CD14-positive monocyte (primary cell): ENCODE results near the gene TCAIM. TPM values are rescaled to one million over a fixed set of nuclear protein-coding genes. Genes with fewer than 3 reads are reported as not detected.

ENCODE experiments used
- DNase-seq, 3 donors: peaks; one replicate each; pipeline ENCODE4 v3.0.0-alpha.2; 2011 to 2022
- H2AFZ ChIP-seq: 2 replicates; pipeline ENCODE4 v1.6.0; 2012; ENCODE audit warnings: mild to moderate bottlenecking, low read depth, low read length, inconsistent platforms; ENCODE audit not compliant: insufficient read depth, poor library complexity, severe bottlenecking
- H3K27ac ChIP-seq, 2 donors: 1 replicate in 1 of 2; 2 replicates in 1 of 2; pipeline ENCODE4 v1.5.1; 2012 to 2013; ENCODE audit warnings: low read length in 2 of 2, control low read depth in 1 of 2, inconsistent platforms in 1 of 2, low read depth in 1 of 2, mild to moderate bottlenecking in 1 of 2
- H3K27me3 ChIP-seq, 2 donors: one replicate each; pipeline versions ENCODE4 v1.6.0 to v1.6.1; 2011 to 2013; ENCODE audit warnings: low read length in 2 of 2; ENCODE audit not compliant: control insufficient read depth in 2 of 2, insufficient read depth in 2 of 2
- H3K36me3 ChIP-seq, 2 donors: replicated peaks in 1 of 2; 1 replicate in 1 of 2; 2 replicates in 1 of 2; pipeline versions ENCODE4 v1.5.1 to v1.6.1; 2012 to 2013; ENCODE audit warnings: low read length in 2 of 2, control low read depth in 1 of 2, inconsistent platforms in 1 of 2, mild to moderate bottlenecking in 1 of 2; ENCODE audit not compliant: insufficient read depth in 2 of 2, control insufficient read depth in 1 of 2
- H3K4me1 ChIP-seq, 2 donors: 1 replicate in 1 of 2; 2 replicates in 1 of 2; pipeline versions ENCODE4 v1.5.1 to v1.6.1; 2012 to 2013; ENCODE audit warnings: low read length in 2 of 2, control low read depth in 1 of 2, inconsistent platforms in 1 of 2, mild to moderate bottlenecking in 1 of 2, moderate library complexity in 1 of 2; ENCODE audit not compliant: insufficient read depth in 2 of 2, control insufficient read depth in 1 of 2
- H3K4me2 ChIP-seq: replicated peaks from 2 replicates; pipeline ENCODE3; 2012; ENCODE audit warnings: low read length, moderate library complexity, mild to moderate bottlenecking; ENCODE audit not compliant: poor library complexity, severe bottlenecking; ENCODE audit errors: extremely low read depth
- H3K4me3 ChIP-seq, 3 experiments: fragments of 200-600 bp in 1 of 3; sonication (generic) in 1 of 3; replicated peaks in 1 of 3; 1 replicate in 2 of 3; 2 replicates in 1 of 3; pipeline ENCODE4 v1.5.1; 2011 to 2013; ENCODE audit warnings: low read length in 3 of 3, mild to moderate bottlenecking in 3 of 3, control low read depth in 2 of 3, low read depth in 2 of 3, inconsistent platforms in 1 of 3, moderate library complexity in 1 of 3
- H3K79me2 ChIP-seq: 2 replicates; pipeline ENCODE4 v1.6.0; 2012; ENCODE audit warnings: mild to moderate bottlenecking, control low read depth, inconsistent platforms, low read length, moderate library complexity; ENCODE audit not compliant: insufficient read depth
- H3K9ac ChIP-seq: 2 replicates; pipeline ENCODE4 v1.6.0; 2017; ENCODE audit warnings: low read length, mild to moderate bottlenecking; ENCODE audit not compliant: insufficient read depth, poor library complexity, severe bottlenecking
- H3K9me3 ChIP-seq, 2 donors: replicated peaks in 1 of 2; 1 replicate in 1 of 2; 2 replicates in 1 of 2; pipeline versions ENCODE4 v1.5.1 to v1.6.1; 2012 to 2013; ENCODE audit warnings: low read length in 2 of 2, control low read depth in 1 of 2; ENCODE audit not compliant: control insufficient read depth in 1 of 2, insufficient read depth in 1 of 2
- H4K20me1 ChIP-seq: 2 replicates; pipeline ENCODE4 v1.6.0; 2012; ENCODE audit warnings: mild to moderate bottlenecking, low read length, control low read depth, moderate library complexity; ENCODE audit not compliant: insufficient read depth
- H3K27ac Mint-ChIP-seq, 7 donors: one replicate each; pipeline ENCODE4 v1.8.0; 2020; ENCODE audit warnings: mild to moderate bottlenecking in 7 of 7, mixed read lengths in 7 of 7, moderate library complexity in 6 of 7, inconsistent platforms in 2 of 7
- H3K27me3 Mint-ChIP-seq, 3 donors: one replicate each; pipeline ENCODE4 v1.8.0; 2021 to 2022; ENCODE audit warnings: low read depth in 3 of 3, mild to moderate bottlenecking in 3 of 3, mixed read lengths in 3 of 3, moderate library complexity in 3 of 3, inconsistent platforms in 1 of 3
- H3K36me3 Mint-ChIP-seq, 2 donors: one replicate each; pipeline ENCODE4 v1.8.0; 2020; ENCODE audit warnings: mixed read lengths in 2 of 2, inconsistent platforms in 1 of 2, mild to moderate bottlenecking in 1 of 2
- H3K4me1 Mint-ChIP-seq: one replicate; pipeline ENCODE4 v1.8.0; 2020; ENCODE audit warnings: mild to moderate bottlenecking, mixed read lengths
- H3K4me3 Mint-ChIP-seq, 2 donors: one replicate each; pipeline ENCODE4 v1.8.0; 2020; ENCODE audit warnings: mild to moderate bottlenecking in 2 of 2, mixed read lengths in 2 of 2, moderate library complexity in 1 of 2
- H3K9me3 Mint-ChIP-seq, 7 donors: one replicate each; pipeline ENCODE4 v1.8.0; 2020 to 2022; ENCODE audit warnings: mixed read lengths in 7 of 7, mild to moderate bottlenecking in 6 of 7, moderate library complexity in 6 of 7, inconsistent platforms in 2 of 7
- CTCF ChIP-seq: fragments of 200-600 bp; IDR thresholded peaks from one replicate; pipeline ENCODE4 v1.8.0; 2022; ENCODE audit warnings: antibody characterized with exemption, mild to moderate bottlenecking
- WGBS: methylation state at CpG from one replicate; pipeline ENCODE4 v1.1.5; 2013; ENCODE audit warnings: missing lambda C conversion rate; ENCODE audit not compliant: insufficient coverage; 5-methylcytosine and 5-hydroxymethylcytosine counted together
- intact Hi-C, 2 donors: fragments of 100-400 bp; cut with micrococcal nuclease; formaldehyde crosslinking; loops; one replicate each; pipeline versions ENCODE4 v1.15.0 to v1.15.1; 2023
- polyA plus RNA-seq, 3 donors: library from polyadenylated mRNA; depleted of rRNA in 1 of 3; unstranded in 2 of 3; stranded (reverse) in 1 of 3; fragments of 300-500 nt in 2 of 3; fragments of >200 nt in 1 of 3; fragmentation: Illumina TruSeq in 2 of 3; gene quantifications; 1 replicate in 2 of 3; 2 replicates in 1 of 3; pipeline ENCODE4 v1.2.3, GENCODE V29; 2012 to 2021

Gene TCAIM
- polyA plus RNA-seq, 3 donors: 9.1 to 26.7 (median 20.0) TPM

GRCh38 chr3:44414517-44415090 lies 76.0 kb downstream of the TCAIM start:
- H3K4me1 Mint-ChIP-seq: no peaks in the 10 kb centered on the region
- no peak overlapping the region for H3K4me3 Mint-ChIP-seq
- H3K9ac ChIP-seq: no peak overlapping the region
- DNase-seq: no peak
- peak overlapping the region in 4 of 7 donors; percentile 2 to 70 (median 50) for H3K27ac Mint-ChIP-seq
- no peaks in the 10 kb centered on the region for H3K36me3 ChIP-seq
- H3K27ac ChIP-seq: no peak overlapping the region
- WGBS: 92% methylated on average over 9 of the region's 11 CpGs
- intact Hi-C loops: no loop called here
- peaks cover 0 to 6% (median 0%) of the 10 kb centered on the region in 3 donors for H3K27me3 Mint-ChIP-seq
- no peak overlapping the region for H3K4me2 ChIP-seq
- no peak overlapping the region for H3K4me3 ChIP-seq
- H3K79me2 ChIP-seq: no peaks in the 10 kb centered on the region
- no peak overlapping the region for H2AFZ ChIP-seq
- H3K9me3 Mint-ChIP-seq: peaks cover 0 to 9% (median 3%) of the 10 kb centered on the region in 7 donors
- no peaks in the 10 kb centered on the region for H3K27me3 ChIP-seq
- TF ChIP-seq CTCF: no peak
- H4K20me1 ChIP-seq: no peaks in the 10 kb centered on the region
- H3K9me3 ChIP-seq: no peaks in the 10 kb centered on the region
- no peaks in the 10 kb centered on the region for H3K4me1 ChIP-seq
- peaks cover 0 to 3% of the 10 kb centered on the region in 2 donors for H3K36me3 Mint-ChIP-seq

- DNase-seq: no peak
- no peaks in the 10 kb centered on the region for H3K4me1 Mint-ChIP-seq
- no peaks in the 10 kb centered on the region for H3K79me2 ChIP-seq
- no peak overlapping the region for H3K9ac ChIP-seq
- H3K27ac ChIP-seq: no peak overlapping the region
- H2AFZ ChIP-seq: no peak overlapping the region
- peaks cover 0 to 9% (median 3%) of the 10 kb centered on the region in 7 donors for H3K9me3 Mint-ChIP-seq
- no peaks in the 10 kb centered on the region for H3K4me1 ChIP-seq
- intact Hi-C loops: no loop called here
- no peak for TF ChIP-seq CTCF
- H3K27ac Mint-ChIP-seq: peak overlapping the region in 2 of 7 donors; percentile 7 to 46
- no peak overlapping the region for H3K4me3 Mint-ChIP-seq
- peaks cover 0 to 3% of the 10 kb centered on the region in 2 donors for H3K36me3 Mint-ChIP-seq
- H3K27me3 ChIP-seq: no peaks in the 10 kb centered on the region
- H3K36me3 ChIP-seq: no peaks in the 10 kb centered on the region
- no peak overlapping the region for H3K4me3 ChIP-seq
- no peaks in the 10 kb centered on the region for H4K20me1 ChIP-seq
- H3K9me3 ChIP-seq: no peaks in the 10 kb centered on the region
- H3K4me2 ChIP-seq: no peak overlapping the region
- H3K27me3 Mint-ChIP-seq: peaks cover 0 to 8% (median 0%) of the 10 kb centered on the region in 3 donors
- WGBS: 97% methylated on average over 11 of the region's 11 CpGs
These were observed 76.9 kb downstream of the TCAIM start for GRCh38 chr3:44415421-44415820.
